Kidney (tissue), 14 donors: ENCODE measurements around the gene MEGF8. TPM values are rescaled to one million over a fixed set of nuclear protein-coding genes. Genes with fewer than 3 reads are reported as not detected.

Source experiments
- DNase-seq, 5 donors: peaks; one replicate each; pipeline ENCODE4 v3.0.0-alpha.2; 2013 to 2020
- FAIRE-seq: peaks from 2 replicates; lab custom pipeline; 2012; peaks lifted over from hg19 to GRCh38; lab: Jason Lieb, UNC
- H3K27ac ChIP-seq, 2 donors: one replicate each; pipeline ENCODE4 v1.7.0; 2013; ENCODE audit warnings: low read depth in 2 of 2, low read length in 2 of 2, inconsistent platforms in 1 of 2
- H3K27me3 ChIP-seq: one replicate; pipeline ENCODE4 v1.7.1; 2013; ENCODE audit warnings: low read length, inconsistent platforms; ENCODE audit not compliant: control insufficient read depth, insufficient read depth
- H3K36me3 ChIP-seq, 3 donors: one replicate each; pipeline versions ENCODE4 v1.7.0 to v1.7.1; 2013; ENCODE audit warnings: low read length in 3 of 3, control low read depth in 1 of 3, inconsistent platforms in 1 of 3; ENCODE audit not compliant: insufficient read depth in 3 of 3, control insufficient read depth in 2 of 3
- H3K4me1 ChIP-seq, 3 donors: one replicate each; pipeline versions ENCODE4 v1.7.0 to v1.7.1; 2013; ENCODE audit warnings: low read length in 3 of 3, inconsistent platforms in 1 of 3, low read depth in 1 of 3; ENCODE audit not compliant: control insufficient read depth in 2 of 3, insufficient read depth in 2 of 3
- H3K4me3 ChIP-seq, 3 donors: one replicate each; pipeline versions ENCODE4 v1.7.0 to v1.8.1; 2013; ENCODE audit warnings: low read length in 3 of 3, control low read depth in 1 of 3, inconsistent platforms in 1 of 3
- H3K9ac ChIP-seq, 3 donors: one replicate each; pipeline versions ENCODE4 v1.7.0 to v1.7.1; 2013; ENCODE audit warnings: low read length in 3 of 3, control low read depth in 1 of 3, inconsistent platforms in 1 of 3
- H3K9me3 ChIP-seq, 3 donors: one replicate each; pipeline versions ENCODE4 v1.7.0 to v1.7.1; 2013; ENCODE audit warnings: low read length in 3 of 3, control low read depth in 1 of 3, inconsistent platforms in 1 of 3; ENCODE audit not compliant: control insufficient read depth in 2 of 3, insufficient read depth in 1 of 3
- CTCF ChIP-seq: IDR thresholded peaks from 3 replicates; pipeline ENCODE4 v1.5.1; 2012; ENCODE audit warnings: mild to moderate bottlenecking, moderate library complexity, borderline replicate concordance; ENCODE audit not compliant: insufficient read depth; ENCODE audit errors: extremely low read depth
- intact Hi-C: fragments of 100-400 bp; cut with DNase I; formaldehyde crosslinking; loops from one replicate; pipeline ENCODE4 v1.11.1; 2022
- polyA plus RNA-seq: library from polyadenylated mRNA; stranded (reverse); fragments of 350-450 nt; fragmentation: Illumina TruSeq; extraction: RNeasy Lipid Tissue Mini Kit (QIAGEN cat#74804); gene quantifications from one replicate; pipeline ENCODE4 v1.2.3, GENCODE V29; 2014; ENCODE audit warnings: low read depth, low replicate concordance; ENCODE audit not compliant: insufficient read depth
- total RNA-seq: library from RNA; stranded (reverse); fragmentation: NEBNext Ultra II Directional; extraction: Animal tissue kit (Norgen Biotek cat#: 25700); gene quantifications from one replicate; pipeline ENCODE4 v1.2.1, GENCODE V29; 2021
- donor health status: control.
- donor health status: control.
- donor health status: control.
- donor health status: control.
- donor health status: control.
- donor health status: DM: yes; HTN: yes; CAD: no.
- donor health status: Normal renal cell carcinoma (clear cell type).

The MEGF8 gene
- total and polyA plus RNA-seq, 2 donors from 2014 or later, result 8.7 to 31.6 TPM

- Histone ChIP-seq H3K36me3 (peaks cover 0 to under 1% (median 0%) of the 10 kb centered on the region in 3 donors), H3K4me3 (no peak overlapping the region), H3K4me1 (no peaks in the 10 kb centered on the region), H3K9ac (no peak overlapping the region), H3K27ac (no peak overlapping the region), H3K9me3 (peaks cover 0 to under 1% (median 0%) of the 10 kb centered on the region in 3 donors), H3K27me3 (no peaks in the 10 kb centered on the region)
- no peak for FAIRE-seq
- no peak for TF ChIP-seq CTCF
- intact Hi-C loops, result no loop called here
- DNase-seq, result no peak
Measured at GRCh38 chr19:42369433-42370067, 44.1 kb downstream of the MEGF8 start.

GRCh38 chr19:42370068-42370520 lies 44.7 kb downstream of the MEGF8 start:
- Histone ChIP-seq H3K4me1 (no peaks in the 10 kb centered on the region), H3K27me3 (no peaks in the 10 kb centered on the region), H3K36me3 (no peaks in the 10 kb centered on the region), H3K4me3 (no peak overlapping the region), H3K27ac (no peak overlapping the region), H3K9me3 (no peaks in the 10 kb centered on the region), H3K9ac (no peak overlapping the region)
- no peak for TF ChIP-seq CTCF
- FAIRE-seq, result no peak
- no peak for DNase-seq
- intact Hi-C loops, result no loop called here

GRCh38 chr19:42370626-42371175 lies 45.3 kb downstream of the MEGF8 start:
- H3K9me3 ChIP-seq, result no peaks in the 10 kb centered on the region
- FAIRE-seq (no peak), DNase-seq (no peak)
- no peak overlapping the region for H3K9ac ChIP-seq
- H3K4me1 ChIP-seq, result no peaks in the 10 kb centered on the region
- H3K27me3 ChIP-seq, result no peaks in the 10 kb centered on the region
- no peaks in the 10 kb centered on the region for H3K36me3 ChIP-seq
- no peak overlapping the region for H3K4me3 ChIP-seq
- H3K27ac ChIP-seq, result no peak overlapping the region
- intact Hi-C loops, result no loop called here
- TF ChIP-seq CTCF, result no peak
